ENCODE measurements around the gene SDE2. TPM values are rescaled to one million over a fixed set of nuclear protein-coding genes. Genes with fewer than 3 reads are reported as not detected.

SDE2 gene
- total and polyA plus RNA-seq, 2 donors (not counting 1 experiment from before 2014, with no cell fraction given): 10.0 to 26.0 TPM

- ChIA-PET POLR2A (interaction anchor here (0.7 to 8.1 kb wide), 5 partner anchors 25 to 666 kb away, joined by 3 to 195 read pairs (median 4); partner anchors contain the start of gene H3-3A), CTCF (interaction anchor here (1.0 to 3.9 kb wide), 4 partner anchors 11 to 61 kb away, joined by 4 to 22 read pairs (median 12); no protein-coding TSS in a partner anchor)
- H3K79me2 ChIP-seq (ENCODE audit: control insufficient read depth, insufficient read depth, low read length): peaks cover 10% of the 10 kb centered on the region
- no peaks in the 10 kb centered on the region for H3K36me3 ChIP-seq (replicated peaks in 1 of 2; ENCODE audit: control extremely low read depth in 1 of 2, control insufficient read depth in 1 of 2, extremely low read depth in 1 of 2, insufficient read depth in 2 of 2, low read length in 1 of 2)
- Mint-ChIP-seq H3K27me3 (no peaks in the 10 kb centered on the region), H3K4me3 (peak overlapping the region; percentile 63), H3K4me1 (peaks cover 46% of the 10 kb centered on the region), H3K9me3 (ENCODE audit: insufficient read depth) (no peaks in the 10 kb centered on the region), H3K27ac (peak overlapping the region; percentile 66)
- H3K4me3 ChIP-seq (ENCODE audit: control extremely low read depth in 1 of 5, extremely low read depth in 1 of 5, insufficient read depth in 1 of 5, low read depth in 2 of 5, low read length in 4 of 5): no peak overlapping the region
- peak overlapping the region; percentile 40 for H3K4me2 ChIP-seq (replicated peaks; ENCODE audit: low read depth, low read length, poor library complexity, severe bottlenecking)
- ATAC-seq (ENCODE audit: low read depth): no peak
- no peak overlapping the region for H3K9ac ChIP-seq (ENCODE audit: low read length)
- WGBS (ENCODE audit: insufficient coverage): 100% methylated on average over 1 of the region's 3 CpGs
- H2AFZ ChIP-seq (ENCODE audit: insufficient read depth, low read depth, low read length, poor library complexity, severe bottlenecking): no peak overlapping the region
- no peaks in the 10 kb centered on the region for H3K27me3 ChIP-seq (replicated peaks in 1 of 4; ENCODE audit: control extremely low read depth in 1 of 4, control insufficient read depth in 3 of 4, insufficient read depth in 4 of 4, low read length in 3 of 4)
- no peak for DNase-seq
- no peaks in the 10 kb centered on the region for H4K20me1 ChIP-seq (ENCODE audit: control insufficient read depth, insufficient read depth, low read length, poor library complexity, severe bottlenecking)
- no peaks in the 10 kb centered on the region for H3K9me3 ChIP-seq (ENCODE audit: control extremely low read depth in 1 of 3, control insufficient read depth in 2 of 3, insufficient read depth in 1 of 3, low read length in 2 of 3)
- peak overlapping the region in 1 of 2 donors; percentile 100 for H3K27ac ChIP-seq (ENCODE audit: low read length in 2 of 2)
- peaks cover 50 to 55% of the 10 kb centered on the region in 2 donors for H3K4me1 ChIP-seq (ENCODE audit: control insufficient read depth in 2 of 2, insufficient read depth in 2 of 2, low read length in 2 of 2)
- intact Hi-C loops (cut with micrococcal nuclease): no loop called here
- TF ChIP-seq, protein P1, sequence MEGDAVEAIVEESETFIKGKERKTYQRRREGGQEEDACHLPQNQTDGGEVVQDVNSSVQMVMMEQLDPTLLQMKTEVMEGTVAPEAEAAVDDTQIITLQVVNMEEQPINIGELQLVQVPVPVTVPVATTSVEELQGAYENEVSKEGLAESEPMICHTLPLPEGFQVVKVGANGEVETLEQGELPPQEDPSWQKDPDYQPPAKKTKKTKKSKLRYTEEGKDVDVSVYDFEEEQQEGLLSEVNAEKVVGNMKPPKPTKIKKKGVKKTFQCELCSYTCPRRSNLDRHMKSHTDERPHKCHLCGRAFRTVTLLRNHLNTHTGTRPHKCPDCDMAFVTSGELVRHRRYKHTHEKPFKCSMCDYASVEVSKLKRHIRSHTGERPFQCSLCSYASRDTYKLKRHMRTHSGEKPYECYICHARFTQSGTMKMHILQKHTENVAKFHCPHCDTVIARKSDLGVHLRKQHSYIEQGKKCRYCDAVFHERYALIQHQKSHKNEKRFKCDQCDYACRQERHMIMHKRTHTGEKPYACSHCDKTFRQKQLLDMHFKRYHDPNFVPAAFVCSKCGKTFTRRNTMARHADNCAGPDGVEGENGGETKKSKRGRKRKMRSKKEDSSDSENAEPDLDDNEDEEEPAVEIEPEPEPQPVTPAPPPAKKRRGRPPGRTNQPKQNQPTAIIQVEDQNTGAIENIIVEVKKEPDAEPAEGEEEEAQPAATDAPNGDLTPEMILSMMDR (IDR thresholded peaks at IDR 0.05): no peak
- no peak for TF ChIP-seq EZH2 (IDR thresholded peaks at IDR 0.05; ENCODE audit: borderline replicate concordance, insufficient read depth, low read depth, low read length, poor library complexity, severe bottlenecking)
Observed at GRCh38 chr1:226003502-226004170, 4.5 kb upstream of the SDE2 start.

Measured in B cell (primary cell).